ENCODE data around the gene EDN3.

DNA sequence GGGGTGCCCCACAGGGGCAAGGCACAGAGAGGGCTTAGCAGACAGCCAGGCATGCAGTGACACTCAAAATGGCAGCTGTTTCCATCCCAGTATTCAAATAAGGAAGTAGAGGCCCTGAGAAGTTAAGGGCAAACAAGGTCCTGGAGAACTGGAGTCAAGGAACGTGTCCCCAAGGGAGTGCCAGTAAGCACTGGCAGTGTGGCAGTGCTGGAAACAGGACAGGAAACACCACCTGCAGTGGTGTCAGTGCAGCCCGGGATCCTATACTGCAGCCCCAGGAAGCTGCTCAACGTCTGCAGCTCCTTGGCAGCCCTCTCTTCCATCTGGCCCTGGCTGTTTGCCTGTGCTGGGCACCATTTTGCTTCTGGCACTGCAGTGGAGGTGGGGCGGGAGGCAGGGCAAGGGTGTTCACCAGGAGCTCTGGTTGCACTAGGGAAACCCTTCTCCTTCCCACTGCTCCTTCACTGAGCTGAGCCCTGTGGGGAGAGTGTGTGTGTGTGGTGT is 56.3 kb downstream of the EDN3 start:
- TF ChIP-seq, protein P1, sequence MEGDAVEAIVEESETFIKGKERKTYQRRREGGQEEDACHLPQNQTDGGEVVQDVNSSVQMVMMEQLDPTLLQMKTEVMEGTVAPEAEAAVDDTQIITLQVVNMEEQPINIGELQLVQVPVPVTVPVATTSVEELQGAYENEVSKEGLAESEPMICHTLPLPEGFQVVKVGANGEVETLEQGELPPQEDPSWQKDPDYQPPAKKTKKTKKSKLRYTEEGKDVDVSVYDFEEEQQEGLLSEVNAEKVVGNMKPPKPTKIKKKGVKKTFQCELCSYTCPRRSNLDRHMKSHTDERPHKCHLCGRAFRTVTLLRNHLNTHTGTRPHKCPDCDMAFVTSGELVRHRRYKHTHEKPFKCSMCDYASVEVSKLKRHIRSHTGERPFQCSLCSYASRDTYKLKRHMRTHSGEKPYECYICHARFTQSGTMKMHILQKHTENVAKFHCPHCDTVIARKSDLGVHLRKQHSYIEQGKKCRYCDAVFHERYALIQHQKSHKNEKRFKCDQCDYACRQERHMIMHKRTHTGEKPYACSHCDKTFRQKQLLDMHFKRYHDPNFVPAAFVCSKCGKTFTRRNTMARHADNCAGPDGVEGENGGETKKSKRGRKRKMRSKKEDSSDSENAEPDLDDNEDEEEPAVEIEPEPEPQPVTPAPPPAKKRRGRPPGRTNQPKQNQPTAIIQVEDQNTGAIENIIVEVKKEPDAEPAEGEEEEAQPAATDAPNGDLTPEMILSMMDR (conservative IDR thresholded peaks at IDR 0.05): no peak
- no peak for TF ChIP-seq EZH2 (IDR thresholded peaks at IDR 0.05; ENCODE audit: low read depth)

Data from PC-9 (cell line).